ENCODE measurements around the gene PARD6B.

PARD6B gene

GRCh38 chr20:50728981-50729874 is 2.2 kb upstream of the PARD6B start:
- in situ Hi-C loops (cut with MboI; ENCODE audit: low pct_unique_long_range_greater_than_20kb, low sequenced_read_pairs, unreplicated experiment) = no loop called here
- TF ChIP-seq CTCF (IDR thresholded peaks at IDR 0.05; ENCODE audit: extremely low read depth, insufficient read depth, missing control alignments) = no peak
- no peak for DNase-seq (ENCODE audit: low spot score)

- no peak for TF ChIP-seq CTCF (IDR thresholded peaks at IDR 0.05; ENCODE audit: extremely low read depth, insufficient read depth, missing control alignments)
- in situ Hi-C loops (cut with MboI; ENCODE audit: low pct_unique_long_range_greater_than_20kb, low sequenced_read_pairs, unreplicated experiment) = no loop called here
Measured at GRCh38 chr20:50729901-50730764, 1.2 kb upstream of the PARD6B start.

GRCh38 chr20:50730765-50731054 is 670 bp upstream of the PARD6B start:
- no peak for TF ChIP-seq CTCF (IDR thresholded peaks at IDR 0.05; ENCODE audit: extremely low read depth, insufficient read depth, missing control alignments)
- in situ Hi-C loops (cut with MboI; ENCODE audit: low pct_unique_long_range_greater_than_20kb, low sequenced_read_pairs, unreplicated experiment) = no loop called here
- no peak for DNase-seq (ENCODE audit: low spot score)

More at GRCh38 chr20:50729901-50730764, 1.2 kb upstream of the PARD6B start:
- DNase-seq (ENCODE audit: low spot score) = no peak

- in situ Hi-C loops (cut with MboI; ENCODE audit: low pct_unique_long_range_greater_than_20kb, low sequenced_read_pairs, unreplicated experiment) = no loop called here
- no peak for TF ChIP-seq CTCF (IDR thresholded peaks at IDR 0.05; ENCODE audit: extremely low read depth, insufficient read depth, missing control alignments)
- no peak for DNase-seq (ENCODE audit: low spot score)
Measured at GRCh38 chr20:50731930-50732690, 730 bp downstream of the PARD6B start.

- no peak for DNase-seq (ENCODE audit: low spot score)
- TF ChIP-seq CTCF (IDR thresholded peaks at IDR 0.05; ENCODE audit: extremely low read depth, insufficient read depth, missing control alignments) = no peak
- in situ Hi-C loops (cut with MboI; ENCODE audit: low pct_unique_long_range_greater_than_20kb, low sequenced_read_pairs, unreplicated experiment) = no loop called here
Measured at GRCh38 chr20:50733644-50734349, 2.4 kb downstream of the PARD6B start.

All from GM13977 (cell line).